ENCODE results near the gene KLHL26.

DNA sequence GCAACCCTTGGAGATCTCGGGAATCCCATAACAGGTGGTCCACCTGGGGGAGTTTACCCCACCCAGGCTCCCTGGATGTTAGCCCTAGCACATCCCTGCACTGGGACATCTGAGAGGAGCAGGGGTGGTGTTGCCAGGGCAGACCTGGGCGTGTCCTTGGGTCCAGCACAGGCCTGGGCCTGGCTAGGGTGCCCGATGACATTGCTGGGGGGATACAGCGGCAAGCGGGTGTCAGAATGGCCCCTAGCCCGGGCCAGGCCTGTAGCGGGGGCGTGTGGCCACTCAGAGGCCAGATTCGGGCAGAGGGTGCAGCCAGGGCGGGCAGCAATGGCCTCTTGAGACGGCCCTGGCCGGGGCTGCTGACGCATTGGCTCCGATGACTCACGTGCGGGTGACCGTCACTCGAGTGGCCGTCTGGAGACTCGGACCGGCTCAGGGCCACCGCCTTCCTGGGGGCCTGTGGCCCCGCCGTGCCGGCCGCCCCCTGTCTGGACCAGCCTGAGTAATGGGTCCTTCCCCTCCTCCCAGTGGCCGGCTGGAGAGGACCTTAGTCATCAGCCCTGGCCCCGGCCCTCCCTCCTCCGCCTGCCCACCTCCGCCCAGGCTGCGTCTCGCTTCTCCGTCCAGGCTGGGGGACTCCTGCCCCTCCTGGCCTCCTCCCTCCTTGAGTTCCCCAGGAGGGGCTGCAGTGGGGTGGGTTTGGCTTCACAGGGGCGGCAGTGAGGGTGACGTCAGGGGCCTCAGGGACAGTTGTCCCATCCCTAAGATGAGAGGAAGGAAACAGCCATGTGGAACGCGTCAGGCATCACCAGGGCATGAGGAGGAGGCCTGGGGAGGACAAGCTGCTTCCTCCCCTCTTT is 23.5 kb downstream of the KLHL26 start:
- TF ChIP-seq, protein P1, sequence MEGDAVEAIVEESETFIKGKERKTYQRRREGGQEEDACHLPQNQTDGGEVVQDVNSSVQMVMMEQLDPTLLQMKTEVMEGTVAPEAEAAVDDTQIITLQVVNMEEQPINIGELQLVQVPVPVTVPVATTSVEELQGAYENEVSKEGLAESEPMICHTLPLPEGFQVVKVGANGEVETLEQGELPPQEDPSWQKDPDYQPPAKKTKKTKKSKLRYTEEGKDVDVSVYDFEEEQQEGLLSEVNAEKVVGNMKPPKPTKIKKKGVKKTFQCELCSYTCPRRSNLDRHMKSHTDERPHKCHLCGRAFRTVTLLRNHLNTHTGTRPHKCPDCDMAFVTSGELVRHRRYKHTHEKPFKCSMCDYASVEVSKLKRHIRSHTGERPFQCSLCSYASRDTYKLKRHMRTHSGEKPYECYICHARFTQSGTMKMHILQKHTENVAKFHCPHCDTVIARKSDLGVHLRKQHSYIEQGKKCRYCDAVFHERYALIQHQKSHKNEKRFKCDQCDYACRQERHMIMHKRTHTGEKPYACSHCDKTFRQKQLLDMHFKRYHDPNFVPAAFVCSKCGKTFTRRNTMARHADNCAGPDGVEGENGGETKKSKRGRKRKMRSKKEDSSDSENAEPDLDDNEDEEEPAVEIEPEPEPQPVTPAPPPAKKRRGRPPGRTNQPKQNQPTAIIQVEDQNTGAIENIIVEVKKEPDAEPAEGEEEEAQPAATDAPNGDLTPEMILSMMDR (IDR thresholded peaks at IDR 0.05; ENCODE audit: low read depth, low read length) = no peak
- no peak for TF ChIP-seq EZH2phosphoT487 (IDR thresholded peaks at IDR 0.05; ENCODE audit: low read depth)
